NB4 (cell line): ENCODE measurements around the gene GINS1.

Experiments
- CTCF ChIP-seq: IDR thresholded peaks from one replicate; pipeline ENCODE4 v1.5.1; 2012; ENCODE audit warnings: low read depth, low read length
- MAX ChIP-seq: IDR thresholded peaks from 2 replicates; pipeline ENCODE4 v1.6.1; 2011; ENCODE audit warnings: low read depth, low read length
- POLR2A ChIP-seq: IDR thresholded peaks from 2 replicates; pipeline ENCODE4 v1.6.1; 2011; ENCODE audit warnings: mild to moderate bottlenecking; ENCODE audit not compliant: insufficient read length; ENCODE audit errors: extremely low read depth

DNA sequence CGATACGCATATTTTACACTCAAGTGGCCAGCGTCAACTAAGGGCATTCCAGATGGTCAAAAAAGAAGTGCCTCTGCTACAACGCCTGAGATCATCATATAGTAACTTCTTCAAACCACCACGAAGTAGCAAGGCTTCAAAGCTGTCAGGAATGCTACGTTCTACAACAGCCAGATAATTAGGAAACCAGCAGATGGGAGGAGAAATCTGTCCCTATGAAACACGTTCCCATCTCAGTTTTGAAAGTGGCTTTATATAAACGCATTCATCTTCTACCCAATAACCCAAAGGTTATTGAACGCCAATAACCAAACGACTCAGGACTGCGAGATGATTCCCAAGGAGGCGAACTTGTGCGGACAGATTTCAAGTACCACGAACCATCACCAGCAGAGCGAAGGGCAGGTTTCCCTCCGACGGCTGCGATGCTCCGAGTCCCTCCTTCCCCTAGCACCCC is 18.0 kb upstream of the GINS1 start:
- TF ChIP-seq CTCF (no peak), POLR2A (no peak), MAX (no peak)
